OCI-M2 (cell line): ENCODE data around the gene MRTO4.

Experiments
- DNase-seq: peaks from one replicate; lab custom pipeline; 2025; ENCODE audit not compliant: unreplicated experiment; lab: John Stamatoyannopoulos, UW

Gene MRTO4

DNA sequence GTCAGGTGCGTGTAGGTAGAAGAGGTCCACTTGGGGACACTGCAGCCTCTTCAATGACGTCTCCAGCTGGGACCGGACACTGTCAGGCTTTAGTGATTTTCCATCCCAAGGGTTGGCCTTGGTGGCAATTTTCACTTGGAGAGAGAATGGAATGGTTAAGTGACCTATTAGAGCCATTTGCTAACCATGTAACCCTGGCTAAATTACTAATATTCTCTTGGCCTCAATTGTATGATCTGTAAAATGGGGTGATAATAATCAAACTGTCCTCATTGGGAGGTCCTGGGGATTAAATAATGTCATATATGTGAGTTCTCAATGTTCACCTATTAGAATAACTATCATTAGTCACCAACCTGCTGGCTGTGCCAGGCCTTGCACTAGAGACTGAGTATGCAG is 56.9 kb downstream of the MRTO4 start:
- no peak for DNase-seq

DNA sequence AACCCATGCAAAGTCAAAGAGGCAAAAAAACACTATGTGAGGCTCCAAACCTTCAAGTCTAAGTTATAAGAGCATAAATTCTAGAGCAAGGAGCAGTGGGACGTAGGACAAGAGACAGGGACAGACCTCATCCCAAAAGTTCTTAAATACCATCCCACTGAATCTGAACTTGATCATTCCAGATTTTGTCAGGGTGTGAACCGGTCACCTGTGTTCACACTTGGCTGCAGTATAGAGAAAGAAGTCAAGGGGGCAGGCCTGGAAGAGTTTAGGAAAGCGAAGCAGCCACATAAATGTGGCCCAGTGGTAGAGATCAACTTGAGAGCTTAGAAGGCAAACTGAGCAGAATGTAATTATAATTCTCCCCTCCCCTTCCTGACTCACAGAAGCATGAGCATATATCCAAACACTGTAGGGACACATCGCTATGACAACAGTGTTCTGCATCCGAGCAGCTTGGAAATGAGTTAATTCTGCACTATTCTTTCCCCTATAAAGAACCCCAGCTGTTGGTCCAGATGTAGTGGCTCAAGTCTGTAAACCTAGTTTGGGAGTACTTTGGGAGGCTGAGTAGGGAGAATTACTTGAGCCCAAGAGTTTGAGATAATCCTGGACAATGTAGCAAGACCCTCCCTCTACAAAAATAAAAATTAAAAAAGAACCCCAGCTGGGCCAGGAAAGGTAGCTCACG is 57.7 kb downstream of the MRTO4 start:
- DNase-seq = no peak
